PC-3 (cell line): Measurements from ENCODE around the gene LIPC.

Experiments used
- CTCF ChIP-seq: fragments of 300-600 bp; sonication (generic); conservative IDR thresholded peaks from 2 replicates; pipeline ENCODE4 v1.5.1; 2017; ENCODE audit warnings: antibody characterized with exemption, low read depth, mild to moderate bottlenecking, low read length
- EZH2 ChIP-seq: fragments of 300-600 bp; sonication (generic); IDR thresholded peaks from one replicate; pipeline ENCODE4 v1.6.1; 2017; ENCODE audit warnings: antibody characterized with exemption, mild to moderate bottlenecking, low read length; ENCODE audit not compliant: unreplicated experiment
- EZH2phosphoT487 ChIP-seq: fragments of 300-600 bp; sonication (generic); IDR thresholded peaks from 2 replicates; pipeline ENCODE4 v1.6.1; 2018; ENCODE audit warnings: mild to moderate bottlenecking, antibody characterized with exemption, low read length, borderline replicate concordance

- TF ChIP-seq CTCF (no peak), EZH2 (no peak), EZH2phosphoT487 (no peak)
These were observed 7.1 kb upstream of the LIPC start for GRCh38 chr15:58424722-58425121.
